GM18858 (cell line): Measurements from ENCODE around the gene AVPI1.
"Not testable (repeated sequence)": the region's sequence is repeated elsewhere in the genome, so short reads cannot be mapped to it uniquely, and the experiment has no call there.

Source experiments
- ATAC-seq: cut with Tn5 transposase; IDR thresholded peaks from one replicate; pipeline ENCODE4 v1.9.1; 2021; ENCODE audit not compliant: unreplicated experiment

Gene AVPI1

GRCh38 chr10:97684368-97684713 is 2.7 kb downstream of the AVPI1 start:
- ATAC-seq = not testable (repeated sequence)

GRCh38 chr10:97683556-97684367 is 3.3 kb downstream of the AVPI1 start:
- no peak for ATAC-seq

GRCh38 chr10:97682042-97682441 is 5.0 kb downstream of the AVPI1 start:
- ATAC-seq = no peak

GRCh38 chr10:97679594-97679993 is 7.4 kb downstream of the AVPI1 start:
- ATAC-seq = no peak

- ATAC-seq = no peak
Observed at GRCh38 chr10:97676770-97677581, 10.1 kb downstream of the AVPI1 start.

- ATAC-seq = no peak
Observed at GRCh38 chr10:97675222-97675621, 11.8 kb downstream of the AVPI1 start.

- ATAC-seq = no peak
Observed at GRCh38 chr10:97673736-97674525, 13.1 kb downstream of the AVPI1 start.

- ATAC-seq = no peak
Observed at GRCh38 chr10:97669571-97669970, 17.5 kb downstream of the AVPI1 start.

- ATAC-seq = no peak
Observed at GRCh38 chr10:97667463-97667862, 19.6 kb downstream of the AVPI1 start.

GRCh38 chr10:97666992-97667391 is 20.0 kb downstream of the AVPI1 start:
- ATAC-seq = no peak

GRCh38 chr10:97664282-97664850 is 22.7 kb downstream of the AVPI1 start:
- ATAC-seq = no peak

GRCh38 chr10:97659589-97659988 is 27.5 kb downstream of the AVPI1 start:
- ATAC-seq = no peak

GRCh38 chr10:97656777-97657176 is 30.3 kb downstream of the AVPI1 start:
- ATAC-seq = no peak

- ATAC-seq = no peak
Observed at GRCh38 chr10:97651773-97652172, 35.3 kb downstream of the AVPI1 start.

- ATAC-seq = no peak
Observed at GRCh38 chr10:97650726-97651125, 36.3 kb downstream of the AVPI1 start.

- not testable (repeated sequence) for ATAC-seq
Observed at GRCh38 chr10:97649405-97649750, 37.7 kb downstream of the AVPI1 start.

GRCh38 chr10:97648562-97649404 is 38.3 kb downstream of the AVPI1 start:
- peak; percentile 95 for ATAC-seq

- ATAC-seq = no peak
Observed at GRCh38 chr10:97647556-97647955, 39.5 kb downstream of the AVPI1 start.

- no peak for ATAC-seq
Observed at GRCh38 chr10:97644936-97645335, 42.1 kb downstream of the AVPI1 start.

GRCh38 chr10:97643441-97643985 is 43.5 kb downstream of the AVPI1 start:
- no peak for ATAC-seq
